ENCODE results near the gene HLA-E.

HLA-E gene

DNA sequence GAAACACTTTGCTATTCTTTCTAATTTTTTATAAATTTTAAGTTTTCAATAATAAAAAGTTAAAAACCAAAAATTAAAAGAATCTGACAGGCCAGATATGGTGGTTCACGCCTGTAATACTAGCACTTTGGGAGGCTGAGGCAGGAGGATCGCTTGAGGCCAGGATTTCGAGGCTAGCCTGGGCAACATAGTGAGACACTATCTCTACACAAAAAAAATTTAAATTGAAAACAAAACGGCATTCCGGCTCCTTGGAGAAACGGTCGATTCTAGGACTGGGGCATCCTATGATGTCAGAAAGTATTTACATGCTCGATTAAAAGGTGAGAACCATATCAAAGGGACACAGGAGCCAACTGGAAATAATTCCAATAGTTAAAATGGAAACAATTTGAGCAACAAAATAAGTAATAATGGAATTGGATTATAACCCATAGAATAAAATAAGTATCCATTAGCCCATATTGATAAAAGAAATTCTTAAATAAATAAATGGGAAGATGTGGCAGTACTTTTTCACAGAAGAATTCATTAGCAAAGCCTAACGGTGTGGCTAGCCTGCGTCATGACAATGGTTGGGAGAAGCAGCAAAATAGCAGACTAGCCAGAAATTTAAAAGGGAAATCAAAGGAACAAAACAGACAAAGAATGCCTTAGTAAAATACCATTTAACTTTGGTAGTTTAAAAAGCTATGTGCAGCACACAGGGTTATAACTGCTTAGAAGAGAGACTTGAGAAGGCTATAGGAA lies 21.3 kb downstream of the HLA-E start:
- Histone ChIP-seq H3K27ac (ENCODE audit: low read length) (no peak overlapping the region), H3K36me3 (replicated peaks; ENCODE audit: low read depth, low read length) (no peaks in the 10 kb centered on the region), H3K4me2 (ENCODE audit: low read length) (no peak overlapping the region), H3K27me3 (ENCODE audit: low read depth, low read length) (peaks cover 2% of the 10 kb centered on the region; the same call in 1 of the 2 replicates), H3K9me3 (ENCODE audit: insufficient read depth, low read length) (no peaks in the 10 kb centered on the region), H3K4me3 (ENCODE audit: low read length) (no peak overlapping the region), H3K79me2 (ENCODE audit: low read length) (no peaks in the 10 kb centered on the region), H2AFZ (ENCODE audit: low read depth, low read length) (no peak overlapping the region), H3K4me1 (ENCODE audit: low read length) (peaks cover 22% of the 10 kb centered on the region), H3K9ac (ENCODE audit: low read length) (no peak overlapping the region), H4K20me1 (ENCODE audit: insufficient read depth, low read length) (no peaks in the 10 kb centered on the region)
- TF ChIP-seq, protein P1, sequence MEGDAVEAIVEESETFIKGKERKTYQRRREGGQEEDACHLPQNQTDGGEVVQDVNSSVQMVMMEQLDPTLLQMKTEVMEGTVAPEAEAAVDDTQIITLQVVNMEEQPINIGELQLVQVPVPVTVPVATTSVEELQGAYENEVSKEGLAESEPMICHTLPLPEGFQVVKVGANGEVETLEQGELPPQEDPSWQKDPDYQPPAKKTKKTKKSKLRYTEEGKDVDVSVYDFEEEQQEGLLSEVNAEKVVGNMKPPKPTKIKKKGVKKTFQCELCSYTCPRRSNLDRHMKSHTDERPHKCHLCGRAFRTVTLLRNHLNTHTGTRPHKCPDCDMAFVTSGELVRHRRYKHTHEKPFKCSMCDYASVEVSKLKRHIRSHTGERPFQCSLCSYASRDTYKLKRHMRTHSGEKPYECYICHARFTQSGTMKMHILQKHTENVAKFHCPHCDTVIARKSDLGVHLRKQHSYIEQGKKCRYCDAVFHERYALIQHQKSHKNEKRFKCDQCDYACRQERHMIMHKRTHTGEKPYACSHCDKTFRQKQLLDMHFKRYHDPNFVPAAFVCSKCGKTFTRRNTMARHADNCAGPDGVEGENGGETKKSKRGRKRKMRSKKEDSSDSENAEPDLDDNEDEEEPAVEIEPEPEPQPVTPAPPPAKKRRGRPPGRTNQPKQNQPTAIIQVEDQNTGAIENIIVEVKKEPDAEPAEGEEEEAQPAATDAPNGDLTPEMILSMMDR (IDR thresholded peaks at IDR 0.05; ENCODE audit: low read depth, low read length): no peak
- no peak for TF ChIP-seq EZH2phosphoT487 (IDR thresholded peaks at IDR 0.05; ENCODE audit: low read depth)

DNA sequence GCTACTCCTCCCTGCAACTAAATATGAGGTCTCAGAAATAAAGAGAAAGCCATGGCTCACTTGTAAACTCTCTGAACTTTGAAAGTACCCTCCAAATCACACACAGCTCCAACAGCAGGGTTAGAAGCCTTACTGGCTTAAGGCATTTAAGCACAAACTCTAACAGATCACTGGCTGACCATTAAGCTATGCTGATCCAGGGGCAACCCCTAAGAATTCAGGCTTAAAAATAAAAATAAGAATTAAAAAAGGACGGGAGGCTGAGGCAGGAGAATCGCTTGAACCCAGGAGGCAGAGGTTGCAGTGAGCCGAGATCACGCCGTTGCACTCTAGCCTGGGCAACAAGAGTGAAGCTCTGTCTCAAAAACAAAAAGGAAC lies 21.8 kb downstream of the HLA-E start:
- H3K4me1 ChIP-seq (ENCODE audit: low read length): peaks cover 22% of the 10 kb centered on the region
- H3K9me3 ChIP-seq (ENCODE audit: insufficient read depth, low read length): no peaks in the 10 kb centered on the region
- no peak overlapping the region for H3K9ac ChIP-seq (ENCODE audit: low read length)
- H3K27ac ChIP-seq (ENCODE audit: low read length): no peak overlapping the region
- TF ChIP-seq, protein P1 (IDR thresholded peaks at IDR 0.05; ENCODE audit: low read depth, low read length): no peak
- no peak for TF ChIP-seq EZH2phosphoT487 (IDR thresholded peaks at IDR 0.05; ENCODE audit: low read depth)
- H2AFZ ChIP-seq (ENCODE audit: low read depth, low read length): no peak overlapping the region
- H3K27me3 ChIP-seq (ENCODE audit: low read depth, low read length): peaks cover 2% of the 10 kb centered on the region; the same call in 1 of the 2 replicates
- H3K4me3 ChIP-seq (ENCODE audit: low read length): no peak overlapping the region
- H3K4me2 ChIP-seq (ENCODE audit: low read length): no peak overlapping the region
- H3K36me3 ChIP-seq (replicated peaks; ENCODE audit: low read depth, low read length): no peaks in the 10 kb centered on the region
- no peaks in the 10 kb centered on the region for H3K79me2 ChIP-seq (ENCODE audit: low read length)
- no peaks in the 10 kb centered on the region for H4K20me1 ChIP-seq (ENCODE audit: insufficient read depth, low read length)

DNA sequence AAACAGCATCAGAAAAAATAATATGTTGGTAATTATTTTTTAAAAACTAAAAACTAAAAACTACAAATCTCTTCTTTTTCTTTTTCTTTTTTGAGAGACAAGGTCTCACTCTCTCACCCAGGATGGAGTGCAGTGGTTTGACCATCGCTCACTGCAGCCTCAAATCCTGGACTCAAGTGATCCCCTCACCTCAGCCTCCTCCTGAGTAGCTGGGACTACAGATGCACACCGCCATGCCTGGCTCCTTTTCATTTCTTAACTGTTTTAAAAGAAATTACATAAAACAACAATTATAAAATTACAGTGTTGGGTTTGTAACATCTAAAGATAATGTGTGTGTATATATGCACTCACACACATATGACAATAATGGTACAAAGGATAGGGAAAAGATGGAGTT lies 24.1 kb downstream of the HLA-E start:
- peaks cover 12% of the 10 kb centered on the region for H3K4me1 ChIP-seq (ENCODE audit: low read length)

DNA sequence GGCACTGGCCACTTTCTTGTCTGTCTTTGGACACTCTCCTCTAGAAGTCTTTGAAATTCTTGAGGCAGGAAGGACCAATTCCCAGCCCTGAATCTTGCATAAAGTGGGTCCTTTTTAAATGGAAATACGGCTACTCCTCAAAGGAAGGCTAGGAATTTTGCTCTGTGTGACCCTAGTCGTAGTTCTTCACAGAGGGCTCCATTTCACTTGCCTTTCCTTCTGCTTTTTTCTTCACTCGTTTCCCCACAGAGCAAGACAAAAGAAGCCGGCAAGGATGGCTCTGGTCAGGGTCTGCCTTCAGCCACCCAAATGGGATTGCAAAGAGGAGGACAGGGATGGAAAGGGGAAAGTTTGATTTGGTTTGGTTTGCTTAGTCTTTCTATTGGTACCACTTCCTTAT lies 25.8 kb downstream of the HLA-E start:
- no peak overlapping the region for H2AFZ ChIP-seq (ENCODE audit: low read depth, low read length)

More for the DNA sequence above, 24.1 kb downstream of the HLA-E start:
- Histone ChIP-seq H3K27me3 (ENCODE audit: low read depth, low read length) (peaks cover 2% of the 10 kb centered on the region; the same call in 1 of the 2 replicates), H4K20me1 (ENCODE audit: insufficient read depth, low read length) (no peaks in the 10 kb centered on the region), H3K9ac (ENCODE audit: low read length) (no peak overlapping the region), H3K4me3 (ENCODE audit: low read length) (no peak overlapping the region), H3K79me2 (ENCODE audit: low read length) (no peaks in the 10 kb centered on the region), H3K27ac (ENCODE audit: low read length) (no peak overlapping the region), H2AFZ (ENCODE audit: low read depth, low read length) (no peak overlapping the region), H3K36me3 (replicated peaks; ENCODE audit: low read depth, low read length) (no peaks in the 10 kb centered on the region), H3K4me2 (ENCODE audit: low read length) (no peak overlapping the region), H3K9me3 (ENCODE audit: insufficient read depth, low read length) (no peaks in the 10 kb centered on the region)
- TF ChIP-seq, protein P1 (IDR thresholded peaks at IDR 0.05; ENCODE audit: low read depth, low read length): no peak
- no peak for TF ChIP-seq EZH2phosphoT487 (IDR thresholded peaks at IDR 0.05; ENCODE audit: low read depth)

More for the DNA sequence above, 25.8 kb downstream of the HLA-E start:
- H3K36me3 ChIP-seq (replicated peaks; ENCODE audit: low read depth, low read length): no peaks in the 10 kb centered on the region
- no peaks in the 10 kb centered on the region; the same call in 1 of the 2 replicates for H3K4me1 ChIP-seq (ENCODE audit: low read length)
- 0 out of 2 replicates have a peak overlapping the region, but pooled peaks have one; percentile 37 for H3K4me3 ChIP-seq (ENCODE audit: low read length)
- H3K9ac ChIP-seq (ENCODE audit: low read length): no peak overlapping the region
- no peaks in the 10 kb centered on the region for H3K79me2 ChIP-seq (ENCODE audit: low read length)
- no peak overlapping the region for H3K27ac ChIP-seq (ENCODE audit: low read length)
- peak overlapping the region; percentile 17; the same call in 1 of the 2 replicates for H3K4me2 ChIP-seq (ENCODE audit: low read length)
- no peaks in the 10 kb centered on the region for H4K20me1 ChIP-seq (ENCODE audit: insufficient read depth, low read length)
- TF ChIP-seq EZH2phosphoT487 (IDR thresholded peaks at IDR 0.05; ENCODE audit: low read depth): no peak
- TF ChIP-seq, protein P1 (IDR thresholded peaks at IDR 0.05; ENCODE audit: low read depth, low read length): no peak
- peaks cover 2% of the 10 kb centered on the region; the same call in 1 of the 2 replicates for H3K27me3 ChIP-seq (ENCODE audit: low read depth, low read length)
- H3K9me3 ChIP-seq (ENCODE audit: insufficient read depth, low read length): no peaks in the 10 kb centered on the region
